NCI-H146 (cell line): ENCODE measurements around the gene DPEP1.
"Not testable (repeated sequence)": the region's sequence is repeated elsewhere in the genome, so short reads cannot be mapped to it uniquely, and the experiment has no call there.

ENCODE experiments used
- DNase-seq: peaks from one replicate; lab custom pipeline; 2025; lab: John Stamatoyannopoulos, UW

DPEP1 gene

DNA sequence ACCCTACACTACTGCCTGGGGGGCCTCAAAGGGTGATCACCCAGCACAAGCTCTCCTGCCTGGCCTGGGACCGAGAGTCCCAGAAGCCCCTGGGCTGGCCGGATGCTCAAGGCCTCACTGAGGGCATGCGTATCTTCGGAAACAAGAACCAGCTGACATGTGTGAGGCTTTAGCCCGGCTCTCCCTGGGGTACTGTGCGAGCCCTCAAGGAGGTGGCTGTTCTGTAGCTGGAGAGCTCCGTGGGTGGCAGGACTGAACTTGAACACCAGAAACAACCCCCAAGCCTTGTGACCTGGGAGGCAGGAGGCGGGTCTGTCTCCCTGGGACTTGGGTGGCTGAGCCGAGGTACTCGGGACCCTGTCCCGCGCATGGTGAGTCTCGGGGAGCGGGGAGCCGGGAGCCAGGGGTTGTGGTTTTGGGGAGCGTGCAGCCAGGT, 7.0 kb downstream of the DPEP1 start:
- no peak for DNase-seq

DNA sequence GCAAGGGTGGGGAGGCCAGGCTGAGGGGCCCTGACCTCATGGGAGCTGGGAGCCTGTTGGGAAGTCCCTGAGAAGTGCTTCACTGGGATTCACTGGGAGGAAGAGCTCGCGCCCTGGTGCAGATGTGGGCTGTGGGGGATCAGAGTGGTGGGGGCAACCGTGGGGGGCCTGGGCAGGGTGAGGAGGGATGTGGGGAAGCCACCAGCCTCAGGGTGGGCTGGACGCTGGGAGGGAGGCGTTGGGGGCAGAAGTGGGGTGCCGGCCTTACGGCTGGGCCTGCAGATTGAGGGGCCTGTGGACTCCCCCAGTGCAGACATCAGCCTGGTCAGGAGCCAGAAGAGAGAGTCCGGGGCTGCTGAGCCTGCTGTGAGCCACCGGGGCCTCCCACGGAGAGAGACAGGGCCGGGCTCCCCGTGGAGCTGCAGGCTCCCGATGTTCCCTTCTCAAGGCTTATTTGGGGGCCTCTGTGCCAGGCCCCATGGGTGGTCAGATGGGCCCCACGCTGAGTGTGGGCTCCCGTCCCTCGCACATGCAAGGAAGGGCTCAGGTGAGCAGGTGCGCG, 7.8 kb downstream of the DPEP1 start:
- DNase-seq: no peak

DNA sequence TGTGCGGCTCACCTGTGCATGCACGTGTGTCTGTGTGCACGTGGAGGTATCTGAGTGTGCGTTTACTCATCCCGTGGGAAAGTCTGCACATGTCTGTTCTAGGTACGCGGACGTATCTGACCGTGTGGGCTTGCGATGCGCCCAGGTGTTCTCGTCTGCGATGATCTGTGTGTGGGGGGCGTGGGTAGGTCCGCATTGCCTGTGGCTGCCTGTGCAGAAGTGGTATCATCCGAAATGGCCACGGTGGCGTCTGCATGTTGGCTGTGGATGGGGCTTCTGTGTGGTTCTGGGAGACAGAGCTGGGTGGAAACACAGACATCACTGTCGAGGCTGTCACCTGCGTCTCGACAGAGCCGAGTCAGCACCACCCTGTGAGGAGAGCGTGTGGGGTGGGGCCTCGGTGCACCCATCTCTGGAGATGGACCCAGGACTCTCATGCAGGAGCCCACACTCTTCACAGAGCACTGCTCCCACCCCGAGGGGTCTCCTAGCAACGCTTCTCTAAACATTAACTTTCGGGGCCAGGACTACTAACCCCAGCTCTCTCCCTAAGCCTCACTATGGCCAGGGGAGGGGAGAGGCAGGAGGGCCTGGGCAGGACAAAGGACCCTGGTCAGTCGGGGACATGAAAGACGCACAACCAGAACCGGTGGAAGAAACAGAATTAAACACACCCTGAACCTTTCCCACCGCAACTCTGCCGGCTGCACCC, 8.4 kb downstream of the DPEP1 start:
- no peak for DNase-seq

DNA sequence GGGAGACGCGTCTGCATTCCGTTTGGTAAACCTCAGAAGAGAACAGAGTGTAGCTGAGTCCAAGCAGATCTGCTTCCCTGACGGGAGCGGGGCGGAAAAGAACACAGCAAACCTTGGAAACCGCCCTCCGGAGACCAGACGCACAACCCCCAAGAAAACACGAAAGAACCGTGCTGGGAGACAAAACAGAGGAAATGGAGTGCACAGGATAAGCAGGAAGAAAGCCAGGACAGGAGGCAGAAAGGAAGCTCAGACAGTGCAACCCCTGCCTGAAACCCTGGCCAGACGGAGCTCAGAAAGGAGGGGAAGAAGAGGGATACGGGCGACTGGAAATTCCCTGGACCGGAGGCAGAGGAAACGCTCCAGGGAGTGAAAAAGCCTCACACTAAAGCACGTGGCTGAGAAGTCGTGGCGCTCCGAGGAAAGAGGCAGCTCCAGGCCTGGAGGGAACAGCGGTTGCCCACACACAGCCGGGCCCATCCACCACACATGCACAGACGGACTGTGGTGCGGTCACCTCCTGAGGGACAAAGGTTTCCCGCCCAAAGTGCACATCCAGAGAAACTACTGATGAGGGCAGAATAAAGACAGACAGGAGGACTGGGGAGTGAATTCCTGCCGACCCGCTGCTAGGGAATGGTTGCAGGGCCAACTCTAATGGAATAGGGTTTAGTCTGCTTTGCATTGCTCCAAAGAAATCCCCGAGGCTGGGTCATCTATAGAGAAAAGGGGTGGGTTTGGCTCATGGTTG, 10.2 kb downstream of the DPEP1 start:
- DNase-seq: no peak

DNA sequence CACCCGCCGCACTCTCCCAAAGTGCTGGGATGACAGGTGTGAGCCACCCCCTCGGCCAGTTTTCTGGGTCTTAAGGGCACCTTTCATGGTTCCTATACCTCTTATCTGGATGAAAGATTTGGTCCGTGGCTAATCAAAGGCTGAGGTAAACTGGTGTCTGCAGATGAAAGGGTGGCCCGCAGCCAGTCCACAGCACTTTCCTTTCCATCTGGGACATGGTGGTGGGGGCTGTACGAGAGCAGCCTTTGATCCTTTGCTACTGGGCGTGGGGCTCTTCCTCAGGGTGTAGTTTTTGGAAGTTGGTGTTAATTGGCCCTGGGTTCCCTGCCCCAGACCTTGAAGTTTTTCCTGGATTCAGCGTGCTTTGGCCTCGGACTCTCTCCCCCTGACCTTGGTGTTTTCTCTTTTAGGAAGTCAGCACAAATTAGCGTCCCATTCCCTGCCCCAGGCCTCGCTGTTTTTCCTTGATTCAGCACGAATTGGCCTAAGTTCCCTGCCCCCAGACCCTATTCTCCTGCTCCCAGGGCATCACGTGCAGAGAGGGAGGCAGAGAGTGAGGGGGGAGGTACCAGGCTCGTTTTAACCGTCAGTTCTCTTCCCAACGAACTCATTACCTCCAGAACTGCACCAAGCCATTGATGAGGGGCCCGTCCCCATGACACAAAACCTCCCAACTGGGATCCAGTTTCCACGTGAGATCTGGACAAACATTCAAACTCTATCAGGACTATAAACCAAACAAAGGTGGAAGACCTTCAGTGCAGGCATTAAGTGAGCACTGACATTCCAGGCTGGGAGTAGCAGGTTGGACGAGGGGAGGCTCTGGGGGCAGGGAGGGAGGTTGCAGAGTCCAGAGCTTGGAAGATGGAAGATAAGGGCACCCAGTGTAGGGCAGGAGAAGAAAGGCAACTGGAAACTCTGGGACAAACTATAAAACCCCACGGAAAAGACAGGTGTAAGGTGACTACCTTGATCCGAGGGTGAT, 11.6 kb downstream of the DPEP1 start:
- no peak for DNase-seq

DNA sequence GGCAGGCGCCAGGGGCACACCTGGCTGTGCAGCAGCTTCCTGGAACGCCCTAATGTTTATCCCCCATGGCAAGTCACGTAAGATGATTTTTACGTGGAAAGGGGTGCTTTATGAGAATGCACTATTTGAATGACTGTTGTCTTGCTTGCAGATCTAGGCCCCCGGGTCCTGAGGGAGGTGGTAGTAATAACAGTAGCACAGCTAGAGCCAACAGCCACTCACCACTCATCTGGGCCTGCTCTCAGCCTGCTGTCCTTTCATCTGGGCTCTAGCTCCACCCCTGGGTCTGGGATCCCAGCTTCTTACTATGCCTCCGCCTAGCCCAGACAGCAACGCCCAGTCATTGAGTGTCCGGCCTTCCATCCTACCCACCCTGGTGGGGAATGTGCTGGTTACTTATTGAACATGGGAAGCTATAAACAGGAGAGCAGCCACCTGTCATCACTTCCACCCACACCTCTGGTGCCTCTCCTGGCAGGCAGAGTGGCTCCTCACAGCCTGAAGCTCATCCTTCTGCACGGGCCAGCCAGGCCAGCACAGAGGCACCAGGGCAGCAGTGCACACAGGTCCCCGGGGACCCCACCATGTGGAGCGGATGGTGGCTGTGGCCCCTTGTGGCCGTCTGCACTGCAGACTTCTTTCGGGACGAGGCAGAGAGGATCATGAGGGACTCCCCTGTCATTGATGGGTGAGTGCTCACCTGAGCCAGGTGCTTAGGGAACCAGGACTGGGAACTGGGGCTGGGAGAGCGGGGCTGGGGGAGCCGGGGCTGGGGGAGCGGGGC, 16.6 kb downstream of the DPEP1 start:
- DNase-seq: no peak

DNA sequence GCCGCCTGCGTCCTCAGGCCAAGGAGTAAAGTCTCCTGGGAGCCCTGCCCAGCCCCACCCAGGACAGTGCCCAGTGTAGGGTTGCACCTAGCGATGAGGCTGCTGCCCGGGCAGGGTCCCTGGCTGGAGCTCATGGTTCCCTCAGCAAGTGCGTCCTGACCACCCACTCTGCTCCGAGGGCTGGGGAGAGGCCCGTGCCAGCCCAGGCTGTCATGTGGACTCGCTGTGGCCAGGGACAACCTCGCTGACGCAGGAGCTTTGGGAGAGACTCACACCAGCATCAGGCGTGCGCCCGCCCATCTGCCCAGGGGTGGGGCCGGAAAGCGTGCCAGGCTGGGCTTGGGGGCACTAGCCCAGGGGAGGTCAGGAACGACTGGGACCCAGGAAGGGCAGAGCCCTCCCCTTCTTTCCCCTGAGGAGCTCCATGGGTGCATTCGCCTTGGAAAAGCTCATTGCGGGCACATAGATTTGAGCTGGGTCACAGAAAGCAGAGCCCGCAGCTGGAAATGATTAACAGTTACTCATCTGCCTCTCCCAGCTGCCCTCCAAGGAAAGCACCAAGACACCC, 19.7 kb downstream of the DPEP1 start:
- DNase-seq: no peak

DNA sequence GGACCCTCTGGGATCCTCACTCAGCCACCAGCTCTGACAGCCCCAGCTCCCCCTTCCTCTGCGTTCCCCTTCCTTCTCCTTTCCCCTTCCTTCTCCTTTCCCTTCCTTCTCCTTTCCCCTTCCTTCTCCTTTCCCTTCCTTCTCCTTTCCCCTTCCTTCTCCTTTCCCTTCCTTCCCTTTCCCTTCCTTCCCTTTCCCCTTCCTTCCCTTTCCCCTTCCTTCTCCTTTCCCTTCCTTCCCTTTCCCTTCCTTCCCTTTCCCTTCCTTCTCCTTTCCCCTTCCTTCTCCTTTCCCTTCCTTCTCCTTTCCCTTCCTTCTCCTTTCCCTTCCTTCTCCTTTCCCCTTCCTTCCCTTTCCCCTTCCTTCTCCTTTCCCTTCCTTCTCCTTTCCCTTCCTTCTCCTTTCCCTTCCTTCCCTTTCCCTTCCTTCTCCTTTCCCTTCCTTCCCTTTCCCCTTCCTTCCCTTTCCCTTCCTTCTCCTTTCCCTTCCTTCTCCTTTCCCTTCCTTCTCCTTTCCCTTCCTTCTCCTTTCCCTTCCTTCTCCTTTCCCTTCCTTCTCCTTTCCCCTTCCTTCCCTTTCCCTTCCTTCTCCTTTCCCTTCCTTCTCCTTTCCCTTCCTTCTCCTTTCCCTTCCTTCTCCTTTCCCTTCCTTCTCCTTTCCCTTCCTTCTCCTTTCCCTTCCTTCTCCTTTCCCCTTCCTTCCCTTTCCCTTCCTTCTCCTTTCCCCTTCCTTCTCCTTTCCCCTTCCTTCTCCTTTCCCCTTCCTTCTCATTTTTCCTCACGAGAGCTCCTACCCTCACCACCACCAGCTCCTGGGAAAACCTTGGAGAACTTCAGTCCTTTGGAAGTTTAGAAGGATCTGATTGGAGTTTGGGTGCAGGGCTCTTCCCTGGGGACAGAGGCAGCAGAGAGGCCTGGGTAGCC, 21.3 kb downstream of the DPEP1 start:
- DNase-seq: not testable (repeated sequence)

DNA sequence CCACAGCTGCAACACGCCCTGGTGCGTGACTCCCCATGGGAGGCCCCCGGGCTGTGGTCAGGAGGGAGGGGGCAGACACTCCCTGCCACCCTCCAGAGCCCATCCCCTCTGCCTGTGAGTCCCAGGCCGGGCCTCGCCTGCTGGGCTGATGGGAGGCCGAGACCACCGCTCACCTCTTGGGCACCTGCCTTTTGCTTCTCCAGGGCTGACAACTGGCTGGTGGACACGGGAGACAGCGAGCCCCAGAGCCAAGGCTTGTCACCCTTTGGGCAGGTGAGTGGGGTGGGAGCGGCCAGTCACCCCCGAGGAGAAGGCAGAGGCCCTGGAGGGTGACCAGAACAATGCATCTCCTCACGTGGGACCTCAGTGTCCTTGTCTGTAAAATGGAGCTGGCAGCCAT, 23.2 kb downstream of the DPEP1 start:
- no peak for DNase-seq

DNA sequence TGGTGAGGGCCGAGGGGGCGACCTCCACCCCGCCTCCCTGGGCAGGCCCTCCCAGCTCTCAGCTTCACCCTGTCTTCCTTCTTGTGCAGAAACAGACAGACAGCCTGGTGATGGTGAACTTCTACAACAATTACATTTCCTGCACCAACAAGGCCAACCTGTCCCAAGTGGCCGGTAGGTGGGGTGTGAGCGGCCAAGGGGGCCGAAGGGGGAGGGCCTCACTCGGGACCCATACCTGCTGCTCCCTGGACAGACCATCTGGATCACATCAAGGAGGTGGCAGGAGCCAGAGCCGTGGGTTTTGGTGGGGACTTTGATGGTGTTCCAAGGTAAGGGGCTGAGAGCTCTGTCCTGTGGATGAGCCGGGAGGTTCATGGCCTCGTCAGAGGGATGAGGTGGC, 23.9 kb downstream of the DPEP1 start:
- no peak for DNase-seq

DNA sequence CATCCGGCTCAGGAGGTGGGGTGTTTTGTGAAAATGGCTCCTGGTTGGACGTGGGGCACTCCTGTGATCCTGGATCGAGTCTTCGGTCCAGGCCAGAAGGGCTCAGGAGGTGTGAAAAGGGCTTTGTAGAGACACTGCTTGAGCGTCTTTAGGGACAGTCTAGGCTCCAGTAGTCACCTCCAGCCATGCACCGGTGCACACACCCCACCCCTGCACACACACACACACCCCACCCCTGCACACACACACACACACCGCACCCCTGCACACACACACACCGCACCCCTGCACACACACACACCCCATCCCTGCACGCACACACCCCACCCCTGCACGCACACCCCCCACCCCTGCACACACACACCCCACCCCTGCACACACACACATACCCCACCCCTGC, 25.0 kb downstream of the DPEP1 start:
- DNase-seq: no peak

DNA sequence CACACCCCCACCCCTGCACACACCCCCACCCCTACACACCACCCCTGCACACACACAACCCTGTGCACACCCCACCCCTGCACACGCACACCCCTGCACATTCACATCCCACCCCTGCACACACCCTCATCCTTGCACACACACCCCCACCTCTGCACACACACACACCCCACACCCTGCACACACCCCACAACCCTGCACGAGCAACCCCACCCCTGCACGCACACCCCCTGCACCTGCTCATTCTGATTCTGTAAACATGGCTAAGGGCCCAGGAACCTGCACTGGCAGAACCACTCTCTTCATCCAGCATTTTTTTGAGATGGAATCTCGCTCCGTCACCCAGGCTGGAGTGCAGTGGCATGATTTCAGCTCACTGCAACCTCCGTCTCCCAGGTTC, 25.9 kb downstream of the DPEP1 start:
- DNase-seq: no peak

DNA sequence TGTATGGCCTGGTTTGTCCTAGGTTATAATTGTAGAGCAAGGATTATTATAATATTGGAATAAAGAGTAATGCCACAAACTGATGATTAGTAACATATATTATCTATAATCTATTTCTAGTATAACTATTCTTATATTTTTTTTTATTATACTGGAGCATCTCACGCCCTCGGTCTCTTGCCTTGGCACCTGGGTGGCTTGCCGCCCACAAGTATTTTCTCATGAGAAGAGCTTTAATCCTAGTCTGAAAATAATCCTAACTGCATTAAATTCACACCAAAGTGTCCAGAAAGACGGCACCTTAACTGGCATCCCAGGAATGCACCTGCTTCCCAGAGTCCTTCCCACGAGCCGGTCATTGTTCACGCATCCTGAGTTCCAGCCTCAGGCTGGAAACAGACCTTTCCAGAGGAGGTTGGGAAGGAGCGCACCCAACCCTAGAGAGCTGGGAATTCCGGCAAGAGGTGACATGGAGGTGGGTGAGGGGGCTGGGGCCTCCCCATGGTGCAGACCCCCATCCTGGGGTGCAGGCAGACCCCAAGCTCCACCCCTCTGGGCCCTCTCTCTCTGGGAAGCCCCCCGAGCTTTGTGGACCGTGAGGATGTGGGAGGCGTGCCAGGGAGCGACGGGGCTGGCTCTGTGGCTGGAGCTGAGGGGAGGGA, 28.1 kb downstream of the DPEP1 start:
- no peak for DNase-seq

DNA sequence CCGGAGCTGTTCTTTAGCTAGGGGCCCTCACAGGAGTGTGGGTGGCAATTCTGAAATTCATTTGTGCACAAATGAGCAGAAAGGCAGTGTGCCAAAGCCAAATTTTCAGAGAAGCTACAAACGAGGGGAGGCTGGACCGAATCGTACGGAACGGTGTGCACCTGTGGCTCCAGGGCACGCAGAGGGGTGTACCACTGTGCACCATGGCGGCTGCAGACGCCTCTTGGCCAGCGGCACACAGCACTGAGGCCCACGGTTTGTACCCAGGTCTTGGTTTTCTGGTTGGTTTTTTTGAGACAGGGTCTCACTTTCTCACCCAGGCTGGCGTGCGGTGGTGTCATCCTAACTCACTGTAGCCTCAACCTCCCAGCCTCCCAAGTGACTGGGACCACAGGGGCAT, 29.1 kb downstream of the DPEP1 start:
- DNase-seq: no peak

DNA sequence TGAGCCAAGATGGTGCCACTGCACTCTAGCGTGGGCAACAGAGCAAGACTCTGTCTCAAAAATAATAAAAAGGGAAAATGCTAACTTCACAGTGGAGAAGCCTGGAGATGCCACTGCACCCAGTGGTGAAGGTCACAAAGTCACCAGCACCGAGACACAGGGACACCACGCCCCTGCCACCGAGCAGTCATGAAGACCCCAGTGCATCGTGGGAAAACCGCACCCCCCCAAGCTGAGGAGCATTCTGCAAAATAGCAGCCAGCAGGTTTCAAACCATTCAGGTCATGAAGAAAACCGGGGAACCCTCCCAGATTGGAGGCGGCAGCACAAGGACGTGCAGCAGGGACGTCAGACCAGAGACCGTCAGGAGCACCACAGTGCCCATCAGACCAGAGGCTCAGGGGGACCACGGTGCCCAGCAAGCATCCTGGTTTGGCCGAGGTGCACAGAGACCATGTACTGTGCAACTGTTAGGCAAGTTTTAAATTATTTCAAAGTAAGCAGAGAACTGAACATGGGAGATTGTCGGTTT, 30.4 kb downstream of the DPEP1 start:
- no peak for DNase-seq

DNA sequence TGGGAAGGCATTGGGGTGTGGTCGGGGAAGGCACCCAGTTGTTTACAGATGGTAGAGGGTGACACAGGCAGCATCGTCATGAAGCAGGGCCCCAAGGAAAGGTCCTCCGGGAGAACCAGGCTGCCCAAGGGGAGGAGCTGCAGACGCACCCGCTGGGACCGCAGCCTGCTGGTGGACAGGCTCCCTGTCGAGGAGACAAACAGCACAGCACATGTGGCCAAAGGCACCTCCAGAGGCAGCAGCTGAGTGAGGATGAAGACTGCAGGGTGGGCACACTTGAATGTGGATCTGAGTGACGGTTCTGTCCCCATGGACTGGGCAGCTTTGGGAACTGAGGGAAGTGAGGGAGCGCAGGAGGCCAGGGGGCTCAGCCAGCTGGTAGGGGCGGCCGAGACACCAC, 31.7 kb downstream of the DPEP1 start:
- no peak for DNase-seq

DNA sequence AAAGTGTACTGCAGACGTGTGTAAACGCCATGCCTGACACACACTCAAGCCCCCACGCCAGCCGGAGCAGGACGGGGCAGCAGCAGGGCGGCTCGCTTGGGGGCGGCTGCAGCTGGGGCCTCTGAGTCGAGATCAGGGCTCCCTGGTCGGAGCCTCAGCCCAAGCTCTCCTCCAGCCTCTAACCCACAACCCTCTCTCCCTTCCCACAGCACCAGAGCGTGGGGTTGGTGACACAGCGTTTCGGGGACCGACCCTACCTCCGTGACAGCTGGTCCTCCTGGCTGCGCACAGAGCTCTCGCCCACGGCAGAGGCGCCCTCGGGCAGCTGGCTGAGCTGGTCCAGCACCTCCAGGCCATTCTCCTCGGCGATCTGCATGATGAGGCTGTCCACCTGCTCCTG, 32.8 kb downstream of the DPEP1 start:
- no peak for DNase-seq

DNA sequence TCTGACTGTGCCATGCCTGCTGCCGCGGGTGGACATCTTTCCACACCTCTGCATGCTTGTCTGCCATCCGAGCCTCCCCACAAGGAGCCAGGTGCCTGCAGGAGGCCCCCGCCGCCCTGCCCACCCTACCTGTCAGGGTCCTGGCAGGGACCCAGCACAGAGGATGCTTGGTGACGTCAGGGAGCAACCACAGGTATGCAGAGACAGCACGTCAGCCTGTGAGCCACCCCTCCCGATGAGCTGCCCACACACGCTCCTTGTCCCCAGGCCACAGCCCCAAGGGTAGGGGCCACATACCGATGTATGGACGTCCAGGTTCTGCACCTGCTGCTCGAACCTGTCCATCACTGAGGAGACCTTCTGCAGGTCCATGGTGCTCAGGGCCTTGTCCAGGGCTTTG, 33.5 kb downstream of the DPEP1 start:
- no peak for DNase-seq

DNA sequence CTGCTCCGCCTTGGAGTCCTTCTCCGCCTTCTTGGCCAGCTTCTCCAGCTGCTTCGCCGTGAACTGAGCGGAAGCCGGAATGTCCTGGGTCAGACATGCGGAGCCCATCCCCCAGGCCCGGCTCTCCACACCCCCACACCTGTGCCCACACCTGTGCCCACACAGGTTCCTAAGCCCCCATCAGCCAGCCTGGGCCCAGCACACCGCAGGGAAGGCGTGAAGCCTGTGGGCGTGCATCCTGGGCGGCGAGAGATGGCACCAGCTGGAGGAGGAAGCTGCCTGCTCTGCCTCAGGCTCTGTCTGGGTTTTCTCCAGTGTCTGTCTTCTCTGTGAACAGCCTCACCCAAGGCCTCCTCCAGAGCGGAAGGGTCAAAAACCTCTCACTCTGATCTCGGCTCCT, 38.1 kb downstream of the DPEP1 start:
- no peak for DNase-seq
